NCI-H524 treated with DMSO at 0.1 percent for 48 hours (cell line): ENCODE data around the gene GPC6.

Experiments
- DNase-seq: peaks from one replicate; lab custom pipeline; 2025; lab: John Stamatoyannopoulos, UW

The GPC6 gene

GRCh38 chr13:93502987-93503615 lies 276.5 kb downstream of the GPC6 start:
- no peak for DNase-seq

GRCh38 chr13:93505104-93505952 lies 278.7 kb downstream of the GPC6 start:
- peak; percentile 16 for DNase-seq

- DNase-seq: no peak
These were observed 284.4 kb downstream of the GPC6 start for GRCh38 chr13:93511011-93511410.

DNA sequence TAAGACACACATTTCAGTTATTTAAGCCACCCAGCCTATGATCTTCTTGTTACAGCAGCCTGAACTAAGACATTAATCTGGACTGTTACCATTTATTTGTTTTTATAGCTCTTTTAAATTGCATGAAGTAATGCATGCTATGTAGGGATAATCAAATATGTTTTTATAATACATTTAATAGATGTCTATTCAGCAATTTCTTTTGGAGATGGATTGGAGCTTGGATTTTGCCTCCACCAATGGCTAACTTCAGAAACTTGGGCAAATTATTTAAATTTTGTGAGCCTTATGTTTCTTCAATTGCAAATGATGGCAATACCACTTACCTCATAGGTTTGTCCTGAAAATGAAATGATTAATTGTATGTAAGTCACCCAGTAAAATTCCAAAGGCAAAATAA lies 288.7 kb downstream of the GPC6 start:
- no peak for DNase-seq

DNA sequence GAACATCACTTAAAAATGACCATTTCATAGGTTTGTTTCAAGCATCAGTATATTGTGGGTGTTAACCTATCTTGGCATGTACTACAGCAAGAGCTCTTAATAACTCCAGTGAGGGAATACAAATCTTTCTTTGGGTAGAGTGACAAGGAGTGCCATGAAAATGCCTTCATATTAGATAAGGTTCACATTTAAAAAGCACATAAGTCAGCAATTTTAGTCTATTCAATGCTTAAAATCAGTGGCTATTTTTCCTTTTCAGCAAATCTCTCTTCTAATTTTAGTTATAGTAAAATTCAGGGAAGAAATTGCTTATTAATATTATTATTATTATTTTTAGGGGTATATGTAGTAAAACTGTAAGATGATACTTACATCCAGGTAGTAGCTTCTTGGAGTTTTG lies 291.1 kb downstream of the GPC6 start:
- DNase-seq: no peak

DNA sequence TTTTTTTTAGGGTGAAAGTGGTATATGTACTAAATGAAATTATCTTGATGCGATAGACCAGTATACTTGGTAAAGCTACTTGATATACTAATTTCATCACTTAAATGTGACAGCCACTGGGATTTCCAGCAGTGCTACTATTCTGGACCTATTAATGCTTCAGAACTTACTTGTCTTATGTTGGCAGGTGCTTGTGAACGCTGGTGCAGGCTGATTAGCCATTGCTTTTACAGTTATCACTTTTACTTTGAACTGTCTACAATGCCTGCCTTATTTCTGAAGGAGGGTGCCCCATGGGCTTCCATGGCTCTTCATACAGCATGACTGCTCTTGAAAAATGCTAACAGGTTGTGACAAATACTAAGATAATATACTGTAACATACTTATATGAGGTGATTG lies 294.7 kb downstream of the GPC6 start:
- DNase-seq: no peak

DNA sequence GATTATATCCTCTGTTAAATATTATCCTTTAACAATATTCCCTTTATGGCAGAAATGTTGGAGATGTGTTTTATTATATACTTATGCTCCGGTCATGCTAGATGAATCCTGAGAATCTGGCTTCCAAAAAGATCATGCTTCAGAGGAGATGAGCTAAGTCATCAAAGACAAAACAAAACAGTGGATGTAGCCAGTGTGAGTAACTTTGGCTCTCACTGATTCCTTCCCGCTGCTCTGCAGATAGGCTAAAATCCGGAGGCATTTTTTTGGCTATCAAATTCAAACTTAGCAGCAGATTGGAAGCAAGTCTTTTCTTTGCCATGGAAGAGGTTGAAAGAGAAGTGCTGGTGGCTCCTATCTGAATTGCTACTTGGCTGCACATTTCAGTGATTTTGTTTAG lies 295.9 kb downstream of the GPC6 start:
- no peak for DNase-seq

GRCh38 chr13:93525087-93525486 lies 298.5 kb downstream of the GPC6 start:
- no peak for DNase-seq

GRCh38 chr13:93527748-93528297 lies 301.2 kb downstream of the GPC6 start:
- DNase-seq: no peak

- DNase-seq: no peak
These were observed 303.4 kb downstream of the GPC6 start for GRCh38 chr13:93529961-93530360.

DNA sequence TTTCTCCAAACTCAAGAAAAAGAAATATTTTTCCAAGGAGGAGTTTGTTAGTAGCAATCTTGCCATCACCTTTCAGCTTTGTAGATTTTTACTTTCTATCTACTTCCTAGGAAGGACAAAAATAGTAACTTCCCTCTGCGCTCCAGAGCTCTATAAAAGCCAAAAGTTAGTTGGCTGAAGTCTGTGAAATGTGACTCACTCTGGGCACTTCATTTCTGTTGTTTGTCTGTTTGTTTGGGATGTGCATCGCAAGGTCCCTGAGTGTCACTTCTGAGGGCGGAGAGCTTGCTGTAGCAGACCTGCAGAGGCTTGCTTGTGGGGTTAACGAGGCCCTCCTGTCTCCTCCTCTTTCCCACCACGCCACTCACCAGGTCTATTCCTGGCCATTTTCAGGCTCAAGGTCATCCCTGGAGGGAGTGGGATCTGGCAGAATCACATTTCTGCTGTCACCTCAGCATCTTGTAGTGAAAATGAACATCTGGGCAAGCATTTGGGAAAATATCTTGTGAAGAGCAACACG lies 307.6 kb downstream of the GPC6 start:
- no peak for DNase-seq

DNA sequence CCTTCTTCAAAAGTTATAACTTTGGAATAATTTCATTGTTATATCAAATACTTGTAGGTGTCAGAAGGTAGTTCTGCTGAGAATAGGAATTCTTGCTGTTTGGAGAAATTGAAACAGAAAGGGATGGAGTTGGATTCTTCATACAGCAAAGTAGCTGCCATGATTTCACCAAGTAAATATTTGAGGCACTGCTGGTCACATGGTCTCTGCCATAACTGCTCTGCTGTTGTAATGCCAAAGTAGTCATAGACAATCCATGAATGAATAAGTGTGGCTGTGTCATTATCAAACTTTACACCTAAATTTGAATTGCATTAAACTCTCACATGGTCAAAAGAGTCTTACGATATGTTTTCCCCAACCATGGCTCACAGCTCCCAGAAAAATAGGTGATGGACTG lies 308.6 kb downstream of the GPC6 start:
- DNase-seq: no peak

- DNase-seq: no peak
These were observed 313.3 kb downstream of the GPC6 start for GRCh38 chr13:93539914-93540313.

GRCh38 chr13:93547886-93548285 lies 321.3 kb downstream of the GPC6 start:
- DNase-seq: no peak

DNA sequence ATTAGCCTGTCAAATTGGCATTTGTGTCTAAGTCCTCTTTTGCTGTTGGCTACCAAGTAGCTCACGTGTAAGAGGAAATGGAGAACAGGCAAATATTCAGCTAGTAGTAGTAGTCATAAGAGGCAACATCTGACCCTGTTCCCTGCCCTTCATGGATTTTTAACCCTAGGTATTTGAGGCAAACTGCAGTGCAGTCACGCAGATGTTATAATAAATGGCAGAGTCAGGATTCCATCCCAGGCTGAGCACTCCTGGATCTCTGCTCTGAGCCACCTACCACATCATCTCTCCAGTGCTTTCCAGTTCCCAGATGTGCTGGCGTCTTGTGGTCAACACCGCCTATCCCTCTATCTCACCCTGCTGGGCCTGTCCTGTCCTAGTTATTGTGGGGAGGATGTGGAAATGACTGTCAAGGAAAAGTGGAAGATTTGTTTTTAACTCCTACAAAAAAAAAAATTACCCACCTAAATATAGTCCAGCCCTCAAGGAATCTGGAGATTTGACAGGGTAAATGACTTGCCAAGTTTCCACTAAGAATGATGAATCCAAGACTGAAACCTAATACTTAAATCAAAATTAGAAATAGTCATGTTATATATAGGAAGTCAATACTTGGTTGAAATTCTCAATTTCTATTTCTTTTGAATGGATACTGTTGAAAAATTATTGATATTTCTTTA lies 322.9 kb downstream of the GPC6 start:
- DNase-seq: no peak

GRCh38 chr13:93550236-93550635 lies 323.6 kb downstream of the GPC6 start:
- no peak for DNase-seq

- DNase-seq: peak; percentile 71
These were observed 326.0 kb downstream of the GPC6 start for GRCh38 chr13:93552596-93552995.

DNA sequence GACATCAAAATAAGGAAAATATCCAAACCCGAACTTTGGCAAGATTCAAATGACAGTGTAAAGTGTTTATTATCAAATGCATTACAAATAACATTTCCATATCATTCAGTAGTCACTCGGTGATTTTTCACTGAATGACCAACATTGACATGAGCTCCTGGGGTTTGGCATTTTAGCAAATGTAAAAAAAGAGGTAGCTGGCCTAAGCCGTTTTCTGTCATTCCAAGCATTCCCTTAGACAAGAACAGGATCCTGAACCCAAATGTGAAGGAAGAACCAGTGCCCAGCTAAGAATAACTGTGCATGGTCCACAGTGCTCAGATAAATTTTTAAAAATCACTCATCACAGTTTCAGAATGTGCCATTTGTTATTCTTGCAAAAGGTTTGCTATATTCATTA lies 327.9 kb downstream of the GPC6 start:
- no peak for DNase-seq

GRCh38 chr13:93558637-93559036 lies 332.0 kb downstream of the GPC6 start:
- DNase-seq: no peak

DNA sequence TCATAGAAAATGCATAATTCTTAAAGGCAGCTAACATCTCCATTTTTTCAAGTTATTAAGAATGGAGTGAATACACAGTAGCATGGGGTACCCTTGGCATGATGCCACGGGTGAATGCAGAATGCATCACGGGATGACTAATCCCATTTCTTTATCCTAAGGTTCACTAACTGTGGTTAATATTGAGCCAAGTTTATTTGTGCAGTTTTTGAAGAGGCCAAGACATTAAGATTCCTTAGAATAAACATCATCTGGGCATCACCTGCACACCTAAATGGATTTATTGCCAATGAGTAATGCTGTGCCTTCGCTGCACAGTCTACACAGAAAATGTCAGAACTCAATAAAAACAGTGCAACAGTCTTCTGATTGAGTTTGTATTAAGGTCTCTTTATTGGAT lies 333.1 kb downstream of the GPC6 start:
- no peak for DNase-seq

GRCh38 chr13:93561576-93562225 lies 335.1 kb downstream of the GPC6 start:
- peak; percentile 92 for DNase-seq

- DNase-seq: no peak
These were observed 336.1 kb downstream of the GPC6 start for GRCh38 chr13:93562676-93563075.
